AG09309 (cell line): ENCODE results near the gene CHTF18.

Experiments
- DNase-seq: peaks from one replicate; pipeline ENCODE4 v3.0.0-alpha.2; 2010; ENCODE audit warnings: low read depth
- H3K4me3 ChIP-seq: 2 replicates; pipeline ENCODE4 v1.5.1; 2011; ENCODE audit warnings: mild to moderate bottlenecking, low read depth, low read length, moderate library complexity; ENCODE audit not compliant: control insufficient read depth
- TF ChIP-seq, protein P1 (sequence below): IDR thresholded peaks from 2 replicates; pipeline ENCODE4 v1.5.1; 2011; ENCODE audit warnings: mild to moderate bottlenecking, low read depth, low read length, inconsistent platforms; ENCODE audit not compliant: insufficient read depth, control insufficient read depth; ENCODE audit errors: missing control alignments

CHTF18 gene

DNA sequence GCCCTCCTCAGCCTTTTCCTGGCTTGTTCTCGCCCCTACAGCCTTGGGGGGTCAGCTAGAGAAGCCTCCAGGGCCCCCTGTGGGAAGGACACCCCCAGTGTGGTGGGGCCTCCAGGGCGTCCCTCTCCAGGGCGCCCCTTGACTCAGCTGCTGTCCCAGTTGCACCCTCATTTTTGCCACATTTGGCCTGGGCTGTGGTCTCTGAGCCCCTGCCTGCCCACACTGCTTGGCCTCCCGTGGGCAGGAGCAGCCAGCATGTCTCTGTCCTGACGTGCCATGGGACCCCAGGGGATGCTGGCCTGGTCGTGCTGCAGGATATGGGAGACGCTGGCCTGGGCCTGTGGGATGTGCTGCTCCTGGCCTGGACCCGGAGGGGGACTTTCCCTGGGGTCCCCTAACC is 5.0 kb downstream of the CHTF18 start:
- TF ChIP-seq, protein P1, sequence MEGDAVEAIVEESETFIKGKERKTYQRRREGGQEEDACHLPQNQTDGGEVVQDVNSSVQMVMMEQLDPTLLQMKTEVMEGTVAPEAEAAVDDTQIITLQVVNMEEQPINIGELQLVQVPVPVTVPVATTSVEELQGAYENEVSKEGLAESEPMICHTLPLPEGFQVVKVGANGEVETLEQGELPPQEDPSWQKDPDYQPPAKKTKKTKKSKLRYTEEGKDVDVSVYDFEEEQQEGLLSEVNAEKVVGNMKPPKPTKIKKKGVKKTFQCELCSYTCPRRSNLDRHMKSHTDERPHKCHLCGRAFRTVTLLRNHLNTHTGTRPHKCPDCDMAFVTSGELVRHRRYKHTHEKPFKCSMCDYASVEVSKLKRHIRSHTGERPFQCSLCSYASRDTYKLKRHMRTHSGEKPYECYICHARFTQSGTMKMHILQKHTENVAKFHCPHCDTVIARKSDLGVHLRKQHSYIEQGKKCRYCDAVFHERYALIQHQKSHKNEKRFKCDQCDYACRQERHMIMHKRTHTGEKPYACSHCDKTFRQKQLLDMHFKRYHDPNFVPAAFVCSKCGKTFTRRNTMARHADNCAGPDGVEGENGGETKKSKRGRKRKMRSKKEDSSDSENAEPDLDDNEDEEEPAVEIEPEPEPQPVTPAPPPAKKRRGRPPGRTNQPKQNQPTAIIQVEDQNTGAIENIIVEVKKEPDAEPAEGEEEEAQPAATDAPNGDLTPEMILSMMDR = no peak
- no peak for DNase-seq
- H3K4me3 ChIP-seq = no peak overlapping the region

DNA sequence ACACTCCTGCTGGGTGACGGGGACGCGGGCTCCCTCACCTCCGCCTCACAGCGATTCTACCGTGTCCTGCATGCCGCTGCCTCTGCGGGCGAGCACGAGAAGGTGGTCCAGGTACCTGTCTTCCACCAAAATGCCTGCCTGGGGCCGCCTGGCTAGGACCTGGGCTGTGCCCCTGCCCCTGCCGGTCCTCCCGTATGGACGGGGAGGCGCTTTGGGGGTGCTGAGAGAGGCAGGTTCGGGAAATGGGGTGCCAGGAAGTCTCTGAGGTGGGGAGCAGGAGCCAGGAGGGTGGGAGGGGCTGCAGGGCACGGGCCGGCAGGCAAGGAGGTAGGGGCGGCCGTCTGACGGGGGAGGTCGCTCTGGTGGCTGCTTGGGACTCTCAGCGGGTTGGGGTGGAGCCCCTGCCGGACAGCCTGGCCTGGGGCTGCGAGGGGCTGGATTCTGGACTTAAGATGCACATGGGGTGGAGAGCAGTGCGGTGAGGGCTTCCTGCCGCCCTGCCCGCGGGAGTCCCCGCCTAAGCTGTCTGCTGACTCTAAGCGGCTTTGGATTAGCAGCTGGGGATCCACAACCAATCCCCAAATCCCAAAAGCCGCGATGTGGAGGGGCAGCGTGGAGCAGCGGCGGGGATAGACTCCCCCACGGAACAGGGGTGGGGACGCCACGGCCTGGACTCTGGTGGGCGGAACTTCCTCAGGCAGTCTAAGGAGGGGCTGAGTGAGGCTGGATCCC is 5.8 kb downstream of the CHTF18 start:
- TF ChIP-seq, protein P1 = no peak
- H3K4me3 ChIP-seq = no peak overlapping the region
- DNase-seq = no peak

DNA sequence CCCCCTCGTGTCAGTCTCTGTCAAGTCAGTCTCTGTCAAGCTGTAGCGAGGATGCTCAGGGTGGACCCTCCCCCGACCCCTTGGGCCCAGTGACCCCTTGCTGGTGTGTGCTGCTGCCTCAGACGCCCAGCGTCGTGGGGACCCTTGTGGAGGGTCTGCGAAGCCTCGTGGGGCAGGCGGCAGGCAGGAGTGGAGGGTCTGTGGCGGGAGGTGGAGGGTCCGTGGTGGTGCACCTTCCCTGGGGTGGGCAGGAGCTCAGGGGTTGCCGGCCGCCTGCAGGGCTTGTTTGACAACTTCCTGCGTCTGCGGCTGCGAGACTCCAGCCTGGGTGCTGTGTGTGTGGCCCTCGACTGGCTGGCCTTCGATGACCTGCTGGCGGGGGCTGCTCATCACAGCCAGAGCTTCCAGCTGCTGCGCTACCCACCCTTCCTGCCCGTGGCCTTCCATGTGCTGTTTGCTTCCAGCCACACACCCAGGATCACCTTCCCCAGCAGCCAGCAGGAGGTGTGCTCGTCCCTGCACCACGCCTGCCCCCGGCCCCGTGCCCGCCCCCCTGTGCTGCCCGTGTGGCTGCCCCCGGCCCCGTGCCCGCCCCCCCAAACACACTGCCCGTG is 6.5 kb downstream of the CHTF18 start:
- DNase-seq = no peak
- no peak overlapping the region for H3K4me3 ChIP-seq
- TF ChIP-seq, protein P1 = no peak

DNA sequence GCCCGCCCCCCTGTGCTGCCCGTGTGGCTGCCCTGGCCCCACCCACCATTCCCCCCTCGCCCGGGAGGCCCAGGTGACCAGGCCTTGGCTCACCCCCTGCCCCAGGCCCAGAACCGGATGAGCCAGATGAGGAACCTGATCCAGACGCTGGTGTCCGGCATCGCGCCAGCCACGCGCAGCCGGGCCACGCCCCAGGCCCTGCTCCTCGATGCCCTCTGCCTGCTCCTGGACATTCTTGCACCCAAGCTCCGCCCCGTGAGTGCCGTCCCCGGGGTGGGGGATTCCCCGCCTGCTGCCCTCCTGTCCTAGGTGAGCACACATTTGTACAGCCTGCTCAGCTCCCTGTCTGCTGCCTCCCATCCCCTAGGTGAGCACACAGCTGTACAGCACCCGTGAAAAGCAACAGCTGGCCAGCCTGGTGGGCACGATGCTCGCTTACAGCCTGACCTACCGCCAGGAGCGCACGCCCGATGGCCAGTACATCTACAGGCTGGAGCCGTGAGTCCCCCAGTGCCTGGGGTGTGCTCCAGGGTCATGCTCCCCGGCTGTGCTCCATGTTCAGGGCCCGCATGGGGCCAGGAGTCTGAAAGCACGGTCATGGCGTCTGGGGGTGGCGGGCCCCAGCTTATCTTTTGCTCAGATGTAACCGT is 7.3 kb downstream of the CHTF18 start:
- no peak overlapping the region for H3K4me3 ChIP-seq
- DNase-seq = no peak

DNA sequence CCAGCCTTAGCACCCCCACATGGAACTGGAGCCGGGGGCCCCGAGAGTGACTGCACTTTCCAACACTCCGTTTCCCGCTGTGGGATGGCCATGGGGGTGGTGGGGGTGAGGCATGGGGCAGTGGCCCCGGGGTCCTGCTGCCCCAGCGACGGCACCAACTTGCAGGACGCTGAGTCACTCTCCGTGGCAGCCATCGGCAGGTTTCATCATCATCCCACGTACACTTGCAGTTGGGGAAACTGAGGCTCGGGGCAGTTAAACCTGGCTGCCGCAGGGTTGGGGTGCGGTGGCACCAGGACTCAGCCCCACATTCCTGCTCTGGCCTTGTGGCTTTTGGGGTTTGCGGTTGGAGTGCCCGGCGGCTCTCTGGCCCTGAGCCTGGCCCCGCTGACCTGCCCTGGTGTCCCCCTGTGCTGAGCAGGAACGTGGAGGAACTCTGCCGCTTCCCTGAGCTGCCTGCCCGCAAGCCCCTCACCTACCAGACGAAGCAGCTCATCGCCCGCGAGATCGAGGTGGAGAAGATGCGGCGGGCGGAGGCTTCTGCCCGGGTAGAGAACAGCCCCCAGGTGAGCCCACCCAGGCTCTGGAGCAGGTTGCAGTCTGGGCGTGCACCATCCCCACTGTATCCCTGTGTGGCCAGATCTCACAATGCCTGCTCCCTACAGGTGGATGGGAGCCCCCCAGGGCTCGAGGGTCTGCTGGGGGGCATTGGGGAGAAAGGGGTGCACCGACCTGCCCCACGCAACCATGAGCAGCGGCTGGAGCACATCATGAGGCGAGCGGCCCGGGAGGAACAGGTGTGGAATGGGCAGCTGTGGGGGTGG is 8.1 kb downstream of the CHTF18 start:
- TF ChIP-seq, protein P1 = no peak
- H3K4me3 ChIP-seq = no peak overlapping the region
- DNase-seq = no peak

More for the DNA sequence above, 7.3 kb downstream of the CHTF18 start:
- TF ChIP-seq, protein P1 = no peak

DNA sequence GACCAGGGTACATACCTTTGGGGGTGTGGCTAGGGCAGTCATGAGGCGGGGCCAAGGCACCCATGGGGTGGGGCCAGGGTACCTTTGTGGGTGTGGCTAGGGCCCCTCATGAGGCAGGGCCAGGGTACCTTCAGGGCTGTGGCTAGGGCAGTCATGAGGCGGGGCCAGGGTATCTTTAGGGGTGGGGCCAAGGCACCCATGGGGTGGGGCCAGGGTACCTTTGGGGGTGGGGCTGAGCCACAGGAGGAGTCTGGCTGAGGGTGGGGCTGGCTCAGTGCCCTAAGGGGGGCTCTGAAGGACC is 8.7 kb downstream of the CHTF18 start:
- no peak for DNase-seq
- H3K4me3 ChIP-seq = no peak overlapping the region
- TF ChIP-seq, protein P1 = no peak
